Thymus (tissue), 11 donors: ENCODE results near the gene SLC16A8. TPM values are rescaled to one million over a fixed set of nuclear protein-coding genes. Genes with fewer than 3 reads are reported as not detected.

ENCODE experiments used
- DNase-seq, 9 donors: peaks; one replicate each; pipeline ENCODE4 v3.0.0-alpha.2; 2013; ENCODE audit warnings: low spot score in 9 of 9, low read depth in 6 of 9, missing footprints in 1 of 9
- H3K27ac ChIP-seq, 2 donors: one replicate each; pipeline ENCODE4 v1.5.1; 2013; ENCODE audit warnings: control low read depth in 1 of 2, low read depth in 1 of 2, low read length in 1 of 2, mild to moderate bottlenecking in 1 of 2, moderate library complexity in 1 of 2
- H3K27me3 ChIP-seq, 2 donors: one replicate each; pipeline ENCODE4 v1.5.1; 2013; ENCODE audit warnings: low read length in 1 of 2; ENCODE audit not compliant: control insufficient read depth in 2 of 2, insufficient read depth in 1 of 2
- H3K36me3 ChIP-seq, 2 donors: one replicate each; pipeline ENCODE4 v1.5.1; 2013; ENCODE audit warnings: low read length in 1 of 2, mild to moderate bottlenecking in 1 of 2, moderate library complexity in 1 of 2; ENCODE audit not compliant: control insufficient read depth in 2 of 2, insufficient read depth in 2 of 2
- H3K4me1 ChIP-seq, 2 donors: one replicate each; pipeline ENCODE4 v1.5.1; 2013; ENCODE audit warnings: low read length in 2 of 2; ENCODE audit not compliant: control insufficient read depth in 2 of 2, insufficient read depth in 2 of 2
- H3K4me3 ChIP-seq, 2 donors: one replicate each; pipeline ENCODE4 v1.5.1; 2013; ENCODE audit warnings: low read length in 2 of 2, control low read depth in 1 of 2, mild to moderate bottlenecking in 1 of 2
- H3K9me3 ChIP-seq, 2 donors: one replicate each; pipeline ENCODE4 v1.5.1; 2013; ENCODE audit warnings: low read length in 1 of 2, mild to moderate bottlenecking in 1 of 2; ENCODE audit not compliant: control insufficient read depth in 2 of 2, insufficient read depth in 1 of 2
- WGBS: extraction: QIAGEN DNeasy Blood & Tissue Kit; methylation state at CpG from one replicate; pipeline ENCODE4 v1.1.7; 2013; 5-methylcytosine and 5-hydroxymethylcytosine counted together
- polyA plus RNA-seq: library from polyadenylated mRNA; stranded (reverse); fragments of 200-250 nt; gene quantifications from one replicate; pipeline ENCODE4 v1.2.3, GENCODE V29; 2013
- total RNA-seq: library from RNA; stranded (reverse); fragments of 120-200 nt; gene quantifications from one replicate; pipeline ENCODE4 v1.2.4, GENCODE V29; 2013
- donor health status: healthy.

SLC16A8 gene
- total and polyA plus RNA-seq, 2 donors, result 1.1 to 1.3 TPM

DNA sequence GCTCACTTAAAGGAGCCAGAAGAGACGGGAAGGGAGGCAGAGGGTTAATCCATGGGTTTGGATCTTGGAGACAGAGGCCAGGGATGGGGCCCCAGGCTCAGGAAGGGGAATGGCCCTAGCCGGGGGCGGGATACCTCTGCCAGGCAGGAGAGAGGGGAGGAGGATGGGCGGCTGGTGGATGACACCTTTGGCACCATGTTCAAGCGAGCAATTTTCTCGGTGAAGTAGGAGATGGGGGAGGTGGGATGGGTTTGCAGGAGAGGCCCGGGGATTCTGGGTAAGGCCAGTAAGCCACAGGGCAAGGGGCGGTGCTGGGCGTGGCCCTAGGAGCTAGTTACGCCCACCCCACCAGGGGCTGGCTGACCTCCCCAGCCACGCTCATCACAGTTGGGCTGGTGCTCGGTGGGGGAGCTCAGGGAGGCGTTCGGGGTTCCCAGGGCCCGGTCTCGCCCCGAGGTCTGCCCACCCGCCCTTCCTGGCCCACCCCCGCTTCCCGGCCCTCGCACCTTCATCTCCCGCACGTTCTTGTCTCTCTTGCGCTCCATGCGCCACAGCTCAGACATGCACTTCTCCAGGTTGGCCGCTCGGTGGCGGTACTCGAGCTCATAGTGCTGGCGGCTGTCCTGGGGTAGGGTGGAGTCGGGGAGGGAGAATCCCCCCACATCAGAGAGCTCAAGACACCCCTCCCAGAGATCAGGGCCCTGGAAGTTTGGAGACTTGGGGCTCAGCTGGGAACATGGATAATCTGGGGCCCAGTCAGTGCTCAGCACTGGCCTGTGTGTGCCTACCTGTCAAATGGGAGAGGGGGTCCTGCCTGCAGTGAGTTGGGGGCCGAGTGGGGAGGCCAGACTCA is 13.8 kb upstream of the SLC16A8 start:
- 92% methylated on average over 31 of the region's 32 CpGs for WGBS
- no peak overlapping the region for H3K4me3 ChIP-seq
- no peak for DNase-seq
- no peaks in the 10 kb centered on the region for H3K36me3 ChIP-seq
- H3K9me3 ChIP-seq, result no peaks in the 10 kb centered on the region
- H3K27ac ChIP-seq, result no peak overlapping the region
- H3K27me3 ChIP-seq, result peaks cover 0 to 9% of the 10 kb centered on the region in 2 donors
- no peaks in the 10 kb centered on the region for H3K4me1 ChIP-seq

GRCh38 chr22:38097058-38097457 is 13.1 kb upstream of the SLC16A8 start:
- Histone ChIP-seq H3K4me3 (no peak overlapping the region), H3K27me3 (peaks cover 0 to 9% of the 10 kb centered on the region in 2 donors), H3K4me1 (no peaks in the 10 kb centered on the region), H3K27ac (no peak overlapping the region), H3K36me3 (no peaks in the 10 kb centered on the region), H3K9me3 (no peaks in the 10 kb centered on the region)
- no peak for DNase-seq
- 97% methylated on average over 15 of the region's 15 CpGs for WGBS

GRCh38 chr22:38089474-38089851 is 5.5 kb upstream of the SLC16A8 start:
- Histone ChIP-seq H3K27ac (no peak overlapping the region), H3K4me1 (no peaks in the 10 kb centered on the region), H3K27me3 (peaks cover 9 to 50% of the 10 kb centered on the region in 2 donors), H3K4me3 (no peak overlapping the region), H3K9me3 (no peaks in the 10 kb centered on the region), H3K36me3 (peaks cover 0 to 5% of the 10 kb centered on the region in 2 donors)
- WGBS, result 42% methylated on average over 34 of the region's 34 CpGs
- no peak for DNase-seq

GRCh38 chr22:38088629-38089473 is 4.9 kb upstream of the SLC16A8 start:
- Histone ChIP-seq H3K27ac (no peak overlapping the region), H3K9me3 (no peaks in the 10 kb centered on the region), H3K36me3 (peaks cover 0 to 5% of the 10 kb centered on the region in 2 donors), H3K27me3 (peaks cover 13 to 55% of the 10 kb centered on the region in 2 donors), H3K4me3 (no peak overlapping the region), H3K4me1 (no peaks in the 10 kb centered on the region)
- 36% methylated on average over 84 of the region's 85 CpGs for WGBS
- no peak for DNase-seq

GRCh38 chr22:38087855-38088254 is 3.9 kb upstream of the SLC16A8 start:
- H3K27ac ChIP-seq, result no peak overlapping the region
- peaks cover 23 to 65% of the 10 kb centered on the region in 2 donors for H3K27me3 ChIP-seq
- peaks cover 0 to 5% of the 10 kb centered on the region in 2 donors for H3K36me3 ChIP-seq
- H3K4me1 ChIP-seq, result no peaks in the 10 kb centered on the region
- H3K9me3 ChIP-seq, result no peaks in the 10 kb centered on the region
- no peak for DNase-seq
- no peak overlapping the region for H3K4me3 ChIP-seq
- 98% methylated on average over 12 of the region's 12 CpGs for WGBS

GRCh38 chr22:38086942-38087341 is 3.0 kb upstream of the SLC16A8 start:
- DNase-seq, result no peak
- Histone ChIP-seq H3K4me3 (no peak overlapping the region), H3K4me1 (peaks cover 0 to 6% of the 10 kb centered on the region in 2 donors), H3K27ac (no peak overlapping the region), H3K9me3 (no peaks in the 10 kb centered on the region), H3K36me3 (peaks cover 0 to 5% of the 10 kb centered on the region in 2 donors), H3K27me3 (peaks cover 32 to 74% of the 10 kb centered on the region in 2 donors)
- 94% methylated on average over 13 of the region's 13 CpGs for WGBS

GRCh38 chr22:38086001-38086845 is 2.2 kb upstream of the SLC16A8 start:
- peaks cover 39 to 80% of the 10 kb centered on the region in 2 donors for H3K27me3 ChIP-seq
- H3K4me1 ChIP-seq, result peaks cover 0 to 8% of the 10 kb centered on the region in 2 donors
- WGBS, result 95% methylated on average over 25 of the region's 25 CpGs
- H3K9me3 ChIP-seq, result no peaks in the 10 kb centered on the region
- no peak overlapping the region for H3K4me3 ChIP-seq
- H3K36me3 ChIP-seq, result peaks cover 0 to 5% of the 10 kb centered on the region in 2 donors
- no peak overlapping the region for H3K27ac ChIP-seq
- DNase-seq, result no peak

- DNase-seq, result no peak
- Histone ChIP-seq H3K4me3 (no peak overlapping the region), H3K4me1 (peaks cover 0 to 10% of the 10 kb centered on the region in 2 donors), H3K36me3 (peaks cover 0 to 5% of the 10 kb centered on the region in 2 donors), H3K27ac (no peak overlapping the region), H3K9me3 (no peaks in the 10 kb centered on the region), H3K27me3 (peaks cover 45 to 85% of the 10 kb centered on the region in 2 donors)
- 92% methylated on average over 5 of the region's 5 CpGs for WGBS
These were observed 1.5 kb upstream of the SLC16A8 start for GRCh38 chr22:38085501-38085900.
